Stimulated activated CD4-positive, alpha-beta T cell treated with anti-CD3 and anti-CD28 coated beads, Interleukin-4, amount 100 ng/mL, for 48 hours (primary cell): ENCODE data around the gene RTL5.
A peak's percentile ranks its signal among the peaks of the same experiment; 100 is the strongest.

Source experiments
- DNase-seq, 2 donors: peaks; one replicate each; pipeline ENCODE4 v3.0.0-alpha.2; 2020; ENCODE audit warnings: low read depth in 2 of 2

Gene RTL5

GRCh38 chrX:72129661-72130060, 2.1 kb downstream of the RTL5 start:
- no peak for DNase-seq

- no peak for DNase-seq
Measured at GRCh38 chrX:72128881-72129280, 2.8 kb downstream of the RTL5 start.

- DNase-seq: no peak
Measured at GRCh38 chrX:72128183-72128834, 3.4 kb downstream of the RTL5 start.

- DNase-seq: no peak
Measured at GRCh38 chrX:72127332-72127731, 4.4 kb downstream of the RTL5 start.

GRCh38 chrX:72126539-72127140, 5.1 kb downstream of the RTL5 start:
- peak; percentile 71 to 75 for DNase-seq

- no peak for DNase-seq
Measured at GRCh38 chrX:72126048-72126415, 5.7 kb downstream of the RTL5 start.

DNA sequence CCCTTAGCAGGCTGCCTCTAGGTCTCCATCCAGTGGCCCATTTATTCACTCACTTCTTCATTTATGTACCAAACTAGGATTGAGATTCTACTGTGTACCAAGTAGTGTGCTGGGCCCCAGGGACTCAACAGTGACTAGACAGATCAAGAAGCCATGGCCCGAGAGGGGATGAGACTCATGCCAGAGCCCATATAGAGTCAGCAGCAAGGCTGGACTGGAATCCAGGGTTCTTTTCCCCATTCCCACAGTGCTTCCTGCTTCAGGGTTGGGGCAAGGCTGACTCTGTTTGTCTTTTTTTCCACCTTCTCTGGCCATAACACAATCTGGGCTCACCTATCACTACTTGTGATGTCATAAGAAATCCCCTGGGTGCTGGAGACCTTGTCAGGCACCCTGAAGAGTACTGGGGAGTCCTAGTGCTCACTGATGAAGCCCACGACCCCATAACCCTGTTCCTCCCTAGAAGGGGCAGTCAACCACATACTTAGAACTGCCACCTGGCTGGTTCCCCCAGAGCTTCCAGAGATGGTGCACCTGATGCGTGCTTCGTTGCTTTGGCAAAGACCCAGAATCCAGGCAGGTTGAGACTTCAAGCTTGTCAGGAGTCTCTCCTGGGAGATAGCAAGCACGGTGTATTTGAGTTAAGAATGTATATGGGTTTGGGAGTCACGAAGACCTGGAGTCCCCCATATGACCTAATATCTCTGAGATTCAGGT, 6.2 kb downstream of the RTL5 start:
- no peak for DNase-seq

- DNase-seq: no peak
Measured at GRCh38 chrX:72124540-72125201, 7.0 kb downstream of the RTL5 start.

DNA sequence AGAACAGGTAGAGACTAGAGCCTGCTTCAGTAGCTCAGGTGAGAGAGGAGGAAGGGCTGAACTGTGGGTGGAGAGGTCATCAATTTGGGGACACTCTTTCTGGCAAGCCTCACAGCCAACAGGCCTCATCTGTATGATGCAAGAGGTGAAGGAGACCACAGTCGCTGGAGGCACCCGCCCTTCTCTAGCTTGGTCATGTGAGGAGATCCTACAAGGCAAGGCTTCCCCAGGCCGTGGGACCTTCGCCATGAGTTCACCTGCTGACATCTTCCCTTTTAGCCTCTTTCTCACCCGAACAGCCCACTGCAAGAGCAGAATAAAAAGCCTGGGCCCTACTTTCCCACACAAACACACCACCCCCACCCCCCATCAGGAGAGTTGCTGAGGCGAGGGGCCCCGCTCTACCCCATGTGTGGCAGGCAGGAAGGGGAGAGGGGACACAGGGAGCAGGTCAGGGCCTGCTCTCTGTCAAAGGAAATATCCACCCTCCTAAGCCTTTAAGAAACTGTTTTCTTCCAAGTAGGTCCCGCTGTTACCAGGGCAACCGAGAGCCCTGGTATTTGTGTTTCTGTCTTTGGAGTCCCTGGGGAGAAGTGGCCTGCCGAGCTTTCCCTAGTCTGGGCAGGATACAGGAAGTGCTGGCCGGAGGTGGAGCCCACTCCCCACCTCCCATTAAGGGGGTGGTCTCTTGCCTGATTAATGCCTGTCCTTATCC, 8.1 kb downstream of the RTL5 start:
- DNase-seq: no peak

GRCh38 chrX:72122621-72123337, 8.9 kb downstream of the RTL5 start:
- DNase-seq: no peak

GRCh38 chrX:72121383-72121782, 10.3 kb downstream of the RTL5 start:
- no peak for DNase-seq

GRCh38 chrX:72120837-72121236, 10.9 kb downstream of the RTL5 start:
- no peak for DNase-seq

GRCh38 chrX:72117636-72118210, 14.0 kb downstream of the RTL5 start:
- no peak for DNase-seq

DNA sequence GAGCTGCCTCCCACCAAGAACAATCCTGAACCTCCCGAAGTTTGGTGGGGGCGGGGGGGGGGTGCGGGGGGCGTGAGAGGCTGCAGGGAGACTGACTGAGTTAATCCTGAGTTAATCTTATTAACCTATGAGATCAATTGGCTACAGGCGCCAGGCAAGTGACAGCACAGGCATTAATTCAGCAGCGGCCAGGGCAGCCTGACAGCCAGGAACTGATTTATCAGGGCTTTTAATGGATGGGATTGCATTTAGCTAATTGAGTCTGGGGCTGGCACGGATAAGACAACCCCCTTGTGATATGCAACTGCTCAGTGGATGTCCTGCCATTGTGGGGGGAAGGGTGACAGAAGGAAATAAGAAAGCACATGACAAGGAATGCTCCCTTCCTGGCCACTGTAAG, 16.3 kb downstream of the RTL5 start:
- DNase-seq: no peak

- no peak for DNase-seq
Measured at GRCh38 chrX:72114807-72115206, 16.9 kb downstream of the RTL5 start.

GRCh38 chrX:72114306-72114705, 17.4 kb downstream of the RTL5 start:
- DNase-seq: no peak

GRCh38 chrX:72113461-72113860, 18.3 kb downstream of the RTL5 start:
- DNase-seq: no peak

- no peak for DNase-seq
Measured at GRCh38 chrX:72110876-72111708, 20.6 kb downstream of the RTL5 start.

DNA sequence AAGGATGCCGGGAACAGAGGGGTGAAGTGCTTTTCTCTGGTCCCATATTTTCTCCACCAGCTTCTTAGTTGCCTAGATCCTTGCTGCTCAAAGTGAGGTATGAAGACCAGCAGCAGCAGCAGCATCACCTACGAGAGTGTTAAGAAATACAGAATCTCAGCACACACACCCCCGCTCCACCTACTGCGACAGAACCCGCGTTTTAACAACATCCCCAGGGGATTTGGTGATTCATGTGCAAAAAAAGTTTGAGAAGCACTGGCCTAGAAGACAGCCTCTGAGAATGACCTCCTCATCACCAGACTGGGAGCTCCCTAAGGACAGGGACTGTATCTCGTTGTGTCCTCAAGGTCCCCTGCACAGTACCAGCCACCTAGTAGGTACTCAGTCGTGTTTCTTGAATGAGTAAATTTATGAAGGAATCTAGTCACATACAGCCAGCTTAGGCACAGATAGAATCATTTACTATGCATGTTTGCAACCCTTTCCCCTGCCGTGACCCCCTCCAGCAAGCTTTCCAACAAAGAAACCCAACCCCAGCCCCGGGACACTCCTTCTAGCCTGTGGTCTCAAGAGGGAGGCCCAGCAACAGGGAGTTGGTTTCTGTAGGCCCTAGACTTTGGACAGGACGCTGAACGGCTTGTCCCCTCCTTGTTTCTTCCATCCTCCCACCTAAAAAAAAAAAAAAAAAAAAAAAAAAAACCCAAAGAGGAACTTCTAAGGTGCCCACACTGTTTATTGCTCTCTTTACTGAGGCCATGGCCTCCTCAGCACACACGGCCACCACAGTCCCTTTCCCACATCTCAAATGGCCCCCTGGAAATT, 21.5 kb downstream of the RTL5 start:
- DNase-seq: no peak
